ENCODE data around the gene JCHAIN. TPM values are rescaled to one million over a fixed set of nuclear protein-coding genes. Genes with fewer than 3 reads are reported as not detected.

The JCHAIN gene
- total and polyA plus RNA-seq, 2 of the 13 experiments (the other 11 are each of a cell fraction or from before 2014, with no cell fraction given) = not detected

DNA sequence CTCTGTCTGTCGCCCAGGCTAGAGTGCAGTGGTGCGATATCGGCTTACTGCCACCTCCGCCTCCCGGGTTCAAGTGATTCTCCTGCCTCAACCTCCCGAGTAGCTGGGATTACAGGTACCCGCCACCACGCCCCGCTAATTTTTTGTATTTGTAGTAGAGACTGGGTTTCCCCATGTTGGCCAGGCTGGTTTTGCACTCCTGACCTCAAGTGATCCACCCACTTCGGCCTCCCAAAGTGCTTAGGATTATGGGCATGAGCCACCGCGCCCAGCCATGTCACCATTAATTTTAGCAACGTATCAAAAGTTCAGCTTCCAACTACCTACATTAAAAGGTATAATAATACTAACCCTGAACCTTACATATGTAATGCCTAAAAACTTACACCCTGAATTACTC is 21.1 kb upstream of the JCHAIN start:
- Histone ChIP-seq H3K9ac (ENCODE audit: insufficient read depth, low read depth, low read length) (peak overlapping the region; percentile 83), H3K4me2 (ENCODE audit: low read depth, low read length) (peak overlapping the region; percentile 82), H3K27me3 (ENCODE audit: control insufficient read depth in 1 of 2, insufficient read depth in 2 of 2, low read length in 2 of 2) (no peaks in the 10 kb centered on the region; a peak in 1 of 5 replicates), H3K4me3 (replicated peaks in 1 of 3; ENCODE audit: insufficient read depth in 1 of 3, low read depth in 2 of 3, low read length in 3 of 3) (peak overlapping the region; percentile 83 to 94 (median 86)), H2AFZ (ENCODE audit: low read length) (peak overlapping the region; percentile 61), H3K4me1 (ENCODE audit: insufficient read depth, low read length) (peaks cover 25% of the 10 kb centered on the region), H3K79me2 (ENCODE audit: insufficient read depth, low read length) (peaks cover 29% of the 10 kb centered on the region), H3K27ac (ENCODE audit: extremely low read length, insufficient read depth, low read length) (peak overlapping the region; percentile 86), H4K20me1 (ENCODE audit: insufficient read depth, low read length) (no peaks in the 10 kb centered on the region), H3K9me3 (ENCODE audit: low read length) (no peaks in the 10 kb centered on the region), H3K36me3 (replicated peaks in 1 of 2; ENCODE audit: control insufficient read depth in 1 of 2, insufficient read depth in 2 of 2, low read length in 2 of 2) (no peaks in the 10 kb centered on the region)
- TF ChIP-seq ZSCAN25 (CRISPR knock-in tag; IDR thresholded peaks at IDR 0.05) (no peak), SSRP1 (CRISPR knock-in tag; IDR thresholded peaks at IDR 0.05) (no peak), IKZF4 (CRISPR knock-in tag; IDR thresholded peaks at IDR 0.05; ENCODE audit: borderline replicate concordance, low read depth, not compliant biosample characterization) (no peak), ZNF644 (CRISPR knock-in tag; IDR thresholded peaks at IDR 0.05; ENCODE audit: low read depth) (0 out of 2 replicates have a peak, but pooled peaks have one; percentile 13), ZNF138 (CRISPR knock-in tag; IDR thresholded peaks at IDR 0.05; ENCODE audit: low read depth) (no peak), ZNF101 (CRISPR knock-in tag; IDR thresholded peaks at IDR 0.05; ENCODE audit: borderline replicate concordance, low read depth) (no peak), SIX1 (CRISPR knock-in tag; IDR thresholded peaks at IDR 0.05; ENCODE audit: borderline replicate concordance) (0 out of 2 replicates have a peak, but pooled peaks have one; percentile 7), NONO (IDR thresholded peaks at IDR 0.05) (no peak), NONO (CRISPR knock-in tag; conservative IDR thresholded peaks at IDR 0.05) (no peak), BRCA1 (CRISPR knock-in tag; IDR thresholded peaks at IDR 0.05) (0 out of 2 replicates have a peak, but pooled peaks have one; percentile 0), MATR3 (CRISPR knock-in tag; IDR thresholded peaks at IDR 0.05) (no peak), CEBPG (CRISPR knock-in tag; IDR thresholded peaks at IDR 0.05) (no peak), RBFOX2 (IDR thresholded peaks at IDR 0.05; ENCODE audit: low read depth, low read length) (no peak), ZNF564 (CRISPR knock-in tag; IDR thresholded peaks at IDR 0.05) (peak; percentile 5; the same call in 1 of the 2 replicates), ZNF343 (CRISPR knock-in tag; IDR thresholded peaks at IDR 0.05) (no peak), ZNF460 (CRISPR knock-in tag; IDR thresholded peaks at IDR 0.05; ENCODE audit: borderline replicate concordance) (0 out of 2 replicates have a peak, but pooled peaks have one; percentile 26), ARNT (IDR thresholded peaks at IDR 0.05) (no peak), ZNF781 (CRISPR knock-in tag; IDR thresholded peaks at IDR 0.05; ENCODE audit: borderline replicate concordance, not compliant biosample characterization) (no peak)
- TF ChIP-seq, protein P1, sequence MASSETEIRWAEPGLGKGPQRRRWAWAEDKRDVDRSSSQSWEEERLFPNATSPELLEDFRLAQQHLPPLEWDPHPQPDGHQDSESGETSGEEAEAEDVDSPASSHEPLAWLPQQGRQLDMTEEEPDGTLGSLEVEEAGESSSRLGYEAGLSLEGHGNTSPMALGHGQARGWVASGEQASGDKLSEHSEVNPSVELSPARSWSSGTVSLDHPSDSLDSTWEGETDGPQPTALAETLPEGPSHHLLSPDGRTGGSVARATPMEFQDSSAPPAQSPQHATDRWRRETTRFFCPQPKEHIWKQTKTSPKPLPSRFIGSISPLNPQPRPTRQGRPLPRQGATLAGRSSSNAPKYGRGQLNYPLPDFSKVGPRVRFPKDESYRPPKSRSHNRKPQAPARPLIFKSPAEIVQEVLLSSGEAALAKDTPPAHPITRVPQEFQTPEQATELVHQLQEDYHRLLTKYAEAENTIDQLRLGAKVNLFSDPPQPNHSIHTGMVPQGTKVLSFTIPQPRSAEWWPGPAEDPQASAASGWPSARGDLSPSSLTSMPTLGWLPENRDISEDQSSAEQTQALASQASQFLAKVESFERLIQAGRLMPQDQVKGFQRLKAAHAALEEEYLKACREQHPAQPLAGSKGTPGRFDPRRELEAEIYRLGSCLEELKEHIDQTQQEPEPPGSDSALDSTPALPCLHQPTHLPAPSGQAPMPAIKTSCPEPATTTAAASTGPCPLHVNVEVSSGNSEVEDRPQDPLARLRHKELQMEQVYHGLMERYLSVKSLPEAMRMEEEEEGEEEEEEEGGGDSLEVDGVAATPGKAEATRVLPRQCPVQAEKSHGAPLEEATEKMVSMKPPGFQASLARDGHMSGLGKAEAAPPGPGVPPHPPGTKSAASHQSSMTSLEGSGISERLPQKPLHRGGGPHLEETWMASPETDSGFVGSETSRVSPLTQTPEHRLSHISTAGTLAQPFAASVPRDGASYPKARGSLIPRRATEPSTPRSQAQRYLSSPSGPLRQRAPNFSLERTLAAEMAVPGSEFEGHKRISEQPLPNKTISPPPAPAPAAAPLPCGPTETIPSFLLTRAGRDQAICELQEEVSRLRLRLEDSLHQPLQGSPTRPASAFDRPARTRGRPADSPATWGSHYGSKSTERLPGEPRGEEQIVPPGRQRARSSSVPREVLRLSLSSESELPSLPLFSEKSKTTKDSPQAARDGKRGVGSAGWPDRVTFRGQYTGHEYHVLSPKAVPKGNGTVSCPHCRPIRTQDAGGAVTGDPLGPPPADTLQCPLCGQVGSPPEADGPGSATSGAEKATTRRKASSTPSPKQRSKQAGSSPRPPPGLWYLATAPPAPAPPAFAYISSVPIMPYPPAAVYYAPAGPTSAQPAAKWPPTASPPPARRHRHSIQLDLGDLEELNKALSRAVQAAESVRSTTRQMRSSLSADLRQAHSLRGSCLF (CRISPR knock-in tag; IDR thresholded peaks at IDR 0.05; ENCODE audit: borderline replicate concordance) = no peak
- TF ChIP-seq, protein P2, sequence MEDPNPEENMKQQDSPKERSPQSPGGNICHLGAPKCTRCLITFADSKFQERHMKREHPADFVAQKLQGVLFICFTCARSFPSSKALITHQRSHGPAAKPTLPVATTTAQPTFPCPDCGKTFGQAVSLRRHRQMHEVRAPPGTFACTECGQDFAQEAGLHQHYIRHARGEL (CRISPR knock-in tag; IDR thresholded peaks at IDR 0.05) = no peak
- 27% methylated on average over 13 of the region's 13 CpGs for WGBS (ENCODE audit: low lambda C conversion rate)
- BruUV-seq (replicated peaks) = no TSS peak
- in situ Hi-C loops (cut with HindIII; ENCODE audit: extremely low pct_ligation_motif_present, low pct_unique_long_range_greater_than_20kb) (no loop called here), intact Hi-C loops (cut with micrococcal nuclease; ENCODE audit: unreplicated experiment) (loop anchor here (5.0 to 10.0 kb wide), 4 partner anchors 35 to 217 kb away; partner anchors contain the start of gene MOB1B)
- ATAC-seq (peak; percentile 0; the same call in 2 of the 3 replicates), DNase-seq (ENCODE audit: low spot score) (no peak), FAIRE-seq (no peak)
- ChIA-PET CTCF (ENCODE audit: low intra/inter-chr PET ratio, low total read pairs) (interaction anchor here (1.1 to 1.6 kb wide), 2 partner anchors 17 to 35 kb away, joined by 3 to 8 read pairs; no protein-coding TSS in a partner anchor), POLR2A (interaction anchor here (0.6 to 6.8 kb wide), 2 partner anchors 16 to 139 kb away, joined by 4 to 75 read pairs; no protein-coding TSS in a partner anchor)
